WERI-Rb-1 (cell line): ENCODE measurements around the gene SOCS3.

Source experiments
- DNase-seq: peaks from one replicate; pipeline ENCODE4 v3.0.0-alpha.2; 2020
- H3K27ac ChIP-seq: fragments of 250-450 bp; sonication (Bioruptor Pico); 2 replicates; pipeline ENCODE4 v1.5.1; 2020; ENCODE audit warnings: mild to moderate bottlenecking, moderate library complexity
- H3K27me3 ChIP-seq: fragments of 250-450 bp; sonication (Bioruptor Pico); 2 replicates; pipeline ENCODE4 v1.5.1; 2021; ENCODE audit warnings: mild to moderate bottlenecking, low read depth, moderate library complexity; ENCODE audit not compliant: insufficient read depth, severe bottlenecking
- H3K36me3 ChIP-seq: fragments of 250-450 bp; sonication (Bioruptor Pico); 2 replicates; pipeline ENCODE4 v1.5.1; 2020; ENCODE audit warnings: mild to moderate bottlenecking, moderate library complexity
- H3K4me3 ChIP-seq: 2 replicates; pipeline ENCODE4 v1.5.1; 2011; ENCODE audit warnings: low read depth, mild to moderate bottlenecking, control low read depth, low read length
- H3K9me3 ChIP-seq: fragments of 250-450 bp; sonication (Bioruptor Pico); 2 replicates; pipeline ENCODE4 v1.5.1; 2021; ENCODE audit warnings: mild to moderate bottlenecking, moderate library complexity; ENCODE audit not compliant: severe bottlenecking
- CTCF ChIP-seq: IDR thresholded peaks from 2 replicates; pipeline ENCODE4 v1.5.1; 2011; ENCODE audit warnings: low read depth, mild to moderate bottlenecking, control low read depth, inconsistent platforms, low read length

Gene SOCS3

DNA sequence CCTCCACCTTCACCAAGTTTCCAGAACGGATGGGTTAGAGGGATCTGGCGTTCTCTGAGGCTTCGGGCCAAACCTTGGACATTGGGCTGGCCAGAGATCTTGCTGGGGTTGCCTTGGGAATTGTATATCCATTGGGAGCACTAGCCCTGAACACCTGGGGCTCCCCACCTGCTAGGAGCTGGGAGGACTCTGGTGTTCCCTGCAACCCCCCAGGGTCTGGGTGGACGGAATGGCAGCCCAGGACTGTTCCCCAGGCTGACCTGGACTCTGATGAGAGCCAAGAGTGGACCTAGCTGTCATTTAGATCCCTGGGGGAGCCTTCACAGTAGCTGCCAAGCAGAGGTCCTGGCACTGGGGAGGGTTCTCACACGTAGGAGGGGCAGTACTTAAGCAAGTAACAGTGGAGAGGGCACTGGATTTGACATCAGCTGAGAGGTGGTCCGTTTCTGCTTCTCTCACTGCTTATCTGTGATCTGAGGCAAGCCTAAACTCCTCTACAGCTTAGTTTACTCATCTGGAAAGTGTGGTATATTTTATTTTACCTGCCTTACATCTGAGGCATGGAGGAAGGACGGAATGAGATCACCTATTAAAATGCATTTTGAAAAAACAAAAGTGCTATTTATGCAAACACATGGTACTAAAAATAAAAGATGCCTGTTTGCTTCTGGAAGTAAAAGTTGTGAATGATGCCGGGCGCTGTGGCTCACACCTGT is 11.7 kb downstream of the SOCS3 start:
- DNase-seq: no peak
- no peak for TF ChIP-seq CTCF
- H3K9me3 ChIP-seq: peaks cover 2% of the 10 kb centered on the region
- H3K36me3 ChIP-seq: no peaks in the 10 kb centered on the region
- H3K4me3 ChIP-seq: no peak overlapping the region
- H3K27ac ChIP-seq: no peak overlapping the region
- H3K27me3 ChIP-seq: no peaks in the 10 kb centered on the region

DNA sequence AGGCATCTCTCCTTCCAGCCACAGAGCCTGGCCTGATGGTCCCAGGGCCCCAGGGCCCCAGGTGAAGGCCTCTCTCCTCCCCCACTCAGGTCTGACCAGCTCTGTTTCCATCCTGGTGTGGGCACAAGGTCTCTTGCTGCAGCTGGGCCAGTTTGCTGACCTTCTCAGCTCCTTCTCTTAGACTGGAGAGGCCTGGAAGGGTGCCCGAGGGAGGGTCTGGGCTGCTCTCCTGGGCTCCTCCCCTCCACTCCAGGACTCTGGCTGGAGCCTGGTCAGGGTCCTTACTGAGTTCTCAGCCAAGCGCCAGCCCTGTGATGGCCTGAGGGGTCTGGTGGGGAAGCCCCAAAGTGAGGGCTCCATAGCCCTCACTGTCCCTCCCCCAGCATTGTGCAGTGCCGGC is 12.4 kb downstream of the SOCS3 start:
- H3K27me3 ChIP-seq: no peaks in the 10 kb centered on the region
- TF ChIP-seq CTCF: no peak
- no peaks in the 10 kb centered on the region for H3K36me3 ChIP-seq
- no peak overlapping the region for H3K27ac ChIP-seq
- DNase-seq: no peak
- H3K9me3 ChIP-seq: peaks cover 2% of the 10 kb centered on the region
- H3K4me3 ChIP-seq: no peak overlapping the region

GRCh38 chr17:78346605-78347250 is 13.1 kb downstream of the SOCS3 start:
- H3K9me3 ChIP-seq: peaks cover 2% of the 10 kb centered on the region
- no peaks in the 10 kb centered on the region for H3K36me3 ChIP-seq
- no peaks in the 10 kb centered on the region for H3K27me3 ChIP-seq
- H3K27ac ChIP-seq: no peak overlapping the region
- TF ChIP-seq CTCF: peak; percentile 57
- no peak overlapping the region for H3K4me3 ChIP-seq
- DNase-seq: no peak

DNA sequence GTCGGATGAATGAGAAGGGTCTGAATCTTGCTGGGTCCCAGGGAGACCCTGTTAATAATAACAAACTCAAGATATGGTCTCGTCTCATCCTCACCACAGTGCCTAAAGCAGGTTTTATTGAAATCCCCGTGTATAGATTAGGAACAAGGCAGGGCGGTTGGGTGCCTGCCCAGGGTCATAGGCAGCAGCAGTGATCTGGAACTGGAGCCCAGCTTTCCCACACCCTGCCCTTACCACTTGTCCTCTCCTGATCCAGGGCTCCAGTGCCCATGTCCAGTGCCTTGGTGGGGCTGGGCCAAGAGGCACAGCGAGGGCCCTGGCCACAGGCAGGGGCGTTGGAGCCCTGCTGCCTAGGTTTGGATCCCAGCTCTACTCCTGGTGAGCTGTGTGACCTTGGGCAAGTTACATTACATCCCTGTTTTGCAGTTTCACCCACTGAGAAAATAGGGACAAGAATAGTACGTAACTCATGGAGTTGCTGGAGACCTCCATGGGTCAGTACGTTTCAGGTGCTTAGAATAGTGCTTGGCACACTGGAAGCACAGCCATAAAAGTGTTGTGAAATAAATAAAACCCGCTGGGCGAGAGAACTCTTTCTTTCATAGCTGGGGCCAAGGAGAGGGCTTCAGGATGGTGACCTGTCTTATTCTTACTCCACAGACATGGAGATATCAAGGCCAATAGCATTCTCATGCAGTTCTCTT is 13.9 kb downstream of the SOCS3 start:
- no peak overlapping the region for H3K27ac ChIP-seq
- no peak for DNase-seq
- no peaks in the 10 kb centered on the region for H3K27me3 ChIP-seq
- H3K9me3 ChIP-seq: peaks cover 2% of the 10 kb centered on the region
- H3K36me3 ChIP-seq: no peaks in the 10 kb centered on the region
- no peak for TF ChIP-seq CTCF
- H3K4me3 ChIP-seq: no peak overlapping the region

DNA sequence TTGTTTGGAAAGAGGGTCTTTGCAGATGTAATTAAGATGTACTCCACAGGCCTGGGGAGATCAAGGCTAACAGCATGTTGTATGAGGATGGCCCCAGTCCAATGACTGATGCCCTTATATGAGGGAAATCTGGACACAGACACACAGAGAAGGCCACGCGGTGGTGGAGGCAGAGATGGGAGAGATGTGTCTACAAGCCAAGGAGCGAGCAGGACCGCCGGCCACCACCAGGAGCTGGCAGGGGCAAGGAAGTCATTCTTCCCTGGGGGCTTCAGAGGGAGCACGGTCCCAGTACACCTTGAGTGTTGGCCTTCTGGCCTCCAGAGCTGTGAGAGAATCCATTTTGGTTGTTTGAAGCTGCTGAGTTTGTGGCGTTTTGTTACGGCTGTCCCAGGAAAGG is 14.7 kb downstream of the SOCS3 start:
- Histone ChIP-seq H3K27ac (peak overlapping the region; percentile 49), H3K27me3 (no peaks in the 10 kb centered on the region)
- 0 out of 2 replicates have a peak, but pooled peaks have one; percentile 7 for TF ChIP-seq CTCF

More for the DNA sequence above, 14.7 kb downstream of the SOCS3 start:
- no peak for DNase-seq
- Histone ChIP-seq H3K9me3 (no peaks in the 10 kb centered on the region), H3K4me3 (no peak overlapping the region), H3K36me3 (no peaks in the 10 kb centered on the region)
